Measurements from ENCODE around the gene ORAI2.

The ORAI2 gene

GRCh38 chr7:102450242-102450641, 16.9 kb downstream of the ORAI2 start:
- H3K9me3 ChIP-seq (ENCODE audit: insufficient read depth, low read depth, low read length) = no peaks in the 10 kb centered on the region
- H3F3A ChIP-seq (ENCODE audit: low read depth) = no peaks in the 10 kb centered on the region
- TF ChIP-seq CTCF (conservative IDR thresholded peaks at IDR 0.05; ENCODE audit: low read length) = peak; percentile 66
- TF ChIP-seq EZH2phosphoT487 (IDR thresholded peaks at IDR 0.05; ENCODE audit: borderline replicate concordance) = no peak
- no peaks in the 10 kb centered on the region for H3K9me2 ChIP-seq (replicated peaks; ENCODE audit: low read depth, low read length)
- no peaks in the 10 kb centered on the region for H3K4me1 ChIP-seq (ENCODE audit: insufficient read depth, low read length, poor library complexity, severe bottlenecking)
- no peak overlapping the region for H3K4me3 ChIP-seq (ENCODE audit: low read length, poor library complexity, severe bottlenecking)
- no peaks in the 10 kb centered on the region for H3K27me3 ChIP-seq (ENCODE audit: insufficient read depth, low read length, poor library complexity, severe bottlenecking)
- no peak overlapping the region for H3K9ac ChIP-seq (ENCODE audit: low read depth, low read length, poor library complexity, severe bottlenecking)
- H3K4me2 ChIP-seq (ENCODE audit: low read depth, low read length, poor library complexity, severe bottlenecking) = no peak overlapping the region
- no peak overlapping the region for H2AFZ ChIP-seq (ENCODE audit: low read length)
- no peaks in the 10 kb centered on the region for H4K20me1 ChIP-seq (ENCODE audit: insufficient read depth, low read length, poor library complexity, severe bottlenecking)
- no peaks in the 10 kb centered on the region for H3K79me2 ChIP-seq (ENCODE audit: insufficient read depth, low read length)
- peaks cover 21% of the 10 kb centered on the region; the same call in 1 of the 2 replicates for H3K36me3 ChIP-seq (ENCODE audit: insufficient read depth, low read length)

- Histone ChIP-seq H3K4me1 (ENCODE audit: insufficient read depth, low read length, poor library complexity, severe bottlenecking) (no peaks in the 10 kb centered on the region), H4K20me1 (ENCODE audit: insufficient read depth, low read length, poor library complexity, severe bottlenecking) (no peaks in the 10 kb centered on the region), H2AFZ (ENCODE audit: low read length) (no peak overlapping the region), H3K9me3 (ENCODE audit: insufficient read depth, low read depth, low read length) (no peaks in the 10 kb centered on the region), H3K9me2 (replicated peaks; ENCODE audit: low read depth, low read length) (no peaks in the 10 kb centered on the region), H3K4me3 (ENCODE audit: low read length, poor library complexity, severe bottlenecking) (no peak overlapping the region), H3F3A (ENCODE audit: low read depth) (no peaks in the 10 kb centered on the region), H3K36me3 (ENCODE audit: insufficient read depth, low read length) (peaks cover 16% of the 10 kb centered on the region; the same call in 1 of the 2 replicates), H3K9ac (ENCODE audit: low read depth, low read length, poor library complexity, severe bottlenecking) (no peak overlapping the region), H3K27me3 (ENCODE audit: insufficient read depth, low read length, poor library complexity, severe bottlenecking) (no peaks in the 10 kb centered on the region), H3K79me2 (ENCODE audit: insufficient read depth, low read length) (no peaks in the 10 kb centered on the region), H3K4me2 (ENCODE audit: low read depth, low read length, poor library complexity, severe bottlenecking) (no peak overlapping the region)
- TF ChIP-seq EZH2phosphoT487 (IDR thresholded peaks at IDR 0.05; ENCODE audit: borderline replicate concordance) (no peak), CTCF (conservative IDR thresholded peaks at IDR 0.05; ENCODE audit: low read length) (no peak)
Observed at GRCh38 chr7:102451371-102452054, 18.1 kb downstream of the ORAI2 start.

DNA sequence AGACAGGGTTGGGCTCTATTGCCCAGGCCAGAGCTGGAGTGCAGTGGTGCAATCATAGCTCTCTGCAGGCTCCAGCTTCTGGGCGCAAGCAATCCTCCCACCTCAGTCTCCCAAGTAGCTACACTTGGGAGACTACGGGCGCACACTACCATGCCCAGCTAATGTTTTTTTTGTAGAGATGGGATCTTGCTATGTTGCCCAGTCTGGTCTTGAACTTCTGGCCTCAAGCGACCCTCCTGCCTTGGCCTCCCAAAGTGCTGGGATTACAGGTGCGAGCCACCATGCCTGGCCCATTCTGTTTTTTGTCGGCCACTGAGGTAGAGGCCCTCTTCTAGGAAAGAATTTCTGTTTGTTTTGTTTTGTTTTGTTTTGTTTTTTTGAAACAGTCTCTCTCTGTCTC, 19.1 kb downstream of the ORAI2 start:
- no peaks in the 10 kb centered on the region for H3K79me2 ChIP-seq (ENCODE audit: insufficient read depth, low read length)
- no peaks in the 10 kb centered on the region for H3K9me3 ChIP-seq (ENCODE audit: insufficient read depth, low read depth, low read length)
- no peaks in the 10 kb centered on the region for H3K27me3 ChIP-seq (ENCODE audit: insufficient read depth, low read length, poor library complexity, severe bottlenecking)
- no peaks in the 10 kb centered on the region for H4K20me1 ChIP-seq (ENCODE audit: insufficient read depth, low read length, poor library complexity, severe bottlenecking)
- no peak overlapping the region for H3K4me3 ChIP-seq (ENCODE audit: low read length, poor library complexity, severe bottlenecking)
- H3K9ac ChIP-seq (ENCODE audit: low read depth, low read length, poor library complexity, severe bottlenecking) = no peak overlapping the region
- H3F3A ChIP-seq (ENCODE audit: low read depth) = no peaks in the 10 kb centered on the region
- H2AFZ ChIP-seq (ENCODE audit: low read length) = no peak overlapping the region
- H3K9me2 ChIP-seq (replicated peaks; ENCODE audit: low read depth, low read length) = no peaks in the 10 kb centered on the region
- H3K4me1 ChIP-seq (ENCODE audit: insufficient read depth, low read length, poor library complexity, severe bottlenecking) = no peaks in the 10 kb centered on the region
- H3K4me2 ChIP-seq (ENCODE audit: low read depth, low read length, poor library complexity, severe bottlenecking) = no peak overlapping the region
- no peak for TF ChIP-seq CTCF (conservative IDR thresholded peaks at IDR 0.05; ENCODE audit: low read length)
- no peak for TF ChIP-seq EZH2phosphoT487 (IDR thresholded peaks at IDR 0.05; ENCODE audit: borderline replicate concordance)
- H3K36me3 ChIP-seq (ENCODE audit: insufficient read depth, low read length) = peaks cover 12% of the 10 kb centered on the region; the same call in 1 of the 2 replicates

Data from Loucy (cell line).